HT-29 (cell line): ENCODE measurements around the gene RIN3. TPM values are rescaled to one million over a fixed set of nuclear protein-coding genes. Genes with fewer than 3 reads are reported as not detected.

Source experiments
- DNase-seq: peaks from one replicate; pipeline ENCODE4 v3.0.0-alpha.2; 2015; ENCODE audit warnings: low spot score
- total RNA-seq: library from RNA; depleted of rRNA; stranded (reverse); fragments of >200 nt; shearing (Covaris generic); gene quantifications from 2 replicates; pipeline ENCODE4 v1.2.3, GENCODE V29; 2014; rRNA removed

Gene RIN3, protein sequence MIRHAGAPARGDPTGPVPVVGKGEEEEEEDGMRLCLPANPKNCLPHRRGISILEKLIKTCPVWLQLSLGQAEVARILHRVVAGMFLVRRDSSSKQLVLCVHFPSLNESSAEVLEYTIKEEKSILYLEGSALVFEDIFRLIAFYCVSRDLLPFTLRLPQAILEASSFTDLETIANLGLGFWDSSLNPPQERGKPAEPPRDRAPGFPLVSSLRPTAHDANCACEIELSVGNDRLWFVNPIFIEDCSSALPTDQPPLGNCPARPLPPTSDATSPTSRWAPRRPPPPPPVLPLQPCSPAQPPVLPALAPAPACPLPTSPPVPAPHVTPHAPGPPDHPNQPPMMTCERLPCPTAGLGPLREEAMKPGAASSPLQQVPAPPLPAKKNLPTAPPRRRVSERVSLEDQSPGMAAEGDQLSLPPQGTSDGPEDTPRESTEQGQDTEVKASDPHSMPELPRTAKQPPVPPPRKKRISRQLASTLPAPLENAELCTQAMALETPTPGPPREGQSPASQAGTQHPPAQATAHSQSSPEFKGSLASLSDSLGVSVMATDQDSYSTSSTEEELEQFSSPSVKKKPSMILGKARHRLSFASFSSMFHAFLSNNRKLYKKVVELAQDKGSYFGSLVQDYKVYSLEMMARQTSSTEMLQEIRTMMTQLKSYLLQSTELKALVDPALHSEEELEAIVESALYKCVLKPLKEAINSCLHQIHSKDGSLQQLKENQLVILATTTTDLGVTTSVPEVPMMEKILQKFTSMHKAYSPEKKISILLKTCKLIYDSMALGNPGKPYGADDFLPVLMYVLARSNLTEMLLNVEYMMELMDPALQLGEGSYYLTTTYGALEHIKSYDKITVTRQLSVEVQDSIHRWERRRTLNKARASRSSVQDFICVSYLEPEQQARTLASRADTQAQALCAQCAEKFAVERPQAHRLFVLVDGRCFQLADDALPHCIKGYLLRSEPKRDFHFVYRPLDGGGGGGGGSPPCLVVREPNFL
- total RNA-seq, result not detected in 2 replicates

DNA sequence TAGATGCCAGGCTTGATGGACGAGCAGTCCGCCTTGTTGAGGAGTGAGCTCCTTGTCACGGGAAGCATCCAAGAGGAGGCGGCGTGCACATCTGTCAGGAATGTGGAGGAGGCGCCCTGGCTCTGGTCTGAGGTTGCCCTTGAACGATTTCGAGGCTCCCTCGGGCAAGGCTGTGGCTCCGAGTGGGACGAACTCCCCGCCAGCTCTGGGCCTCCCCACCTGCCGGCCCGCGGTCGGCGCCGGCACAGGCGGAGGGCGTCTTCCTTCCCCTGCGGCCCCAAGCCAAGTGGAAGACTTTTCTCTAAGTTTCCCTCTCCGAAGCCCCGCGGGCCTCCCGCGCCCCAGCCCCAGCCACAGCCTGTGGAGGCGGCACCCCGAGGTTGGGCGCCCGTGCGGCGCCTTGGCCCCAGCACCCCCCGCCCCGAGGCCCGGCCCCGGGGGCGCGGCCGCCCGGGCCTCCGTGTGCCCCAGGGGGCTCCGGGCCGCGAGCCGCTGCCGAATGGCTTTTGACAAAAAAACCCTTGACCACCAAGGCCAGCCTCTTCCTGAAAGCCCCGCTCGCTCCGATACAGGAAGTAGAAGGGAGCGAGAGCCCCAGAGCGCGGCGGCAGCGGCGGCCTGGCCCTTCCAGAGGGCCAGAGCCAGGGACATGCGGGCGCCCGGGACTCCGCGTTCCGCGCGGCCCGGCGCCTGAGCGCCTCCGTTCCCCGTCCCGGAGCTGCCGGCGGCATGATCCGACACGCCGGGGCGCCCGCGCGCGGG is at the start of gene RIN3:
Gene RIN3 (plus strand): TSS at position 578 of the 762 bp plus-strand sequence. CDS start 152 bp downstream, at position 730.
- no peak for DNase-seq

DNA sequence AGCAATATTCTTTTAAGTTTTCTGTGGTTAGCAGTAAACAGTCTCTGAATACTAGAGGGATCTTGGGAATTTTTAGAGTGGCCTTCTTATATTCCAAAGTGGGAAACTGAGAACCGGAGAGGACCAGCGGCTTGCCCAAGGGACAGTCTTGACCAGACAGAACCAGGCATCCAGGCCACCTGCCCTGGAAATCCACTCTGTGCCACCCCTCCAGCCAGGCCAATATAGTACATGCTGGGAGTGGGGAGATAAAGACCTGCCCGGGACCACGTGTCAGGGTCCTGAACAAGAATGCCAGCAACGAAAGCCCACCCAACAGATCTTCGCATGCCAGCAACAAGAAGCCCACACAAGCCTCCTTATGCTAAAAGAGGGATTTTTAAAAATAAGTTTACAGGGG is 49.4 kb upstream of the RIN3 start:
- DNase-seq, result no peak

DNA sequence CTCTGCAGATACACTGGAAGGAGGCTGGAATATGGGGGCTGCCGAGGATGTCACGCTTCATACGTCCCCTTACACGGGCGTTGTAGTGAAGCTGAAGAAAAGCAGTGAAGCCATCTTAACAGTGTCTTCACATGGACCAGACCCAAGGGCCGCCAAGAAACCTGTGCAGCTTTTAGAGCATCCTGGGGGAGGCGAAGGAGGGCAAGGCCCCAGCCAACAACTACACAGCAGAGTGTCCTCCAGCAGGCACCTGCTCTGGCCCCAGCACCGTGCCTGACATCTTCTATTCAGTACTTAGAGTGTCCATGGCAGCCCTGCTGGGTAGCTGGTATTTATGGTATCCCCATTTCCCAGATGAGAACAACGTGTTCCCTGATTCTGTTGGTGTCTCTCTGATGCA is 48.9 kb upstream of the RIN3 start:
- DNase-seq, result no peak

DNA sequence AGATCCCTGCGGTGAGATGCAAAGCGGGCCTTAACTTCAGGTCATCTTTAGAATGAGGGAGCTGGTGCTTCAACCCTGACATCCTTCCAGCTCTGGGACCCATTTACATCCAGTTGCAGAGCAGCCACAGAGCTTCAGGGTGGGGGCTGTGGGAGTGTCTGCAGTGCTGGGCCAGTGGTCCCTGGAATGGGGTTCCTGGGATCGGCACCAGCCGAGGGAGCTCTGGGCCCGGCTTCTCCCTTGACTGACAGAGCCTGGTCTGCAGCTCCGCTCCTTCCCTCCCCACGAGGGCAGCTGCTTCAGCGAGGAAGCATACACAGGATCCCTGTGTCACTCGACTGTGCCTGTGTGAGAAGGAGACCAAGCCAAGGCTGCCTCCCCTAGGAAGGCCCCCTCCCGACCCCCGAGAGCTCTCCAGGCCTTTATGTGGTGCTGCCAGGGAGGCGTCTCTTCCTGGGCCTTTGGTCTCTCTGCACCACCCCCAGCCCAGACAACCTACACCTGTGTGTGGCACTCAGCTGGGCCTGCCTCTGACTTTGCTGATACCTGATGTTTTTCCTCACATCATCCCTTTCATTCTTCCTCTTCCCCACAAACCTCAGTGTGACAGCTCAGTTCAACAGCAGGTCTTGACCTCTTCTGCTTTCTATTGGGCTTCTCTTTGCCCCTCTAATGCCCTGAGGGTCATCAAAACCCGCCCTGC is 48.1 kb upstream of the RIN3 start:
- DNase-seq, result no peak

DNA sequence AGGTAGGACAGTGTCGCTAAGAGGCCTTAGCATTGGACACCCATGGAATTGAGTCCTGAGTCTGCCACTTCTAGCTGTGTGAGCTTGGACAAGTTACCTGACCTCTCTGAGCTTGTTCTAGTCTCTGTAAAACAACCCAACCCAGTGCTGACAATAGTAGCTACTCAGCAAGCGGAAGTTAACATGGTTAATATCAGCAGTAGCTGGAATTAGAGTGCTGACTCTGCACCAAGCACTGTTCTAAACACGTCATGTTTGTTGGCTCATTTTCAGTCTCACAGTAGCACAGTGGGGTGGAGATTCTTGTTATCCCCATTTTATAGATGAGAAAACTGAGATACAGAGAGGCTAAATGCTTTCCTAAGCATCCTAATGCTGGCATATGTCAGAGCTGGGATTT is 47.5 kb upstream of the RIN3 start:
- DNase-seq, result no peak

DNA sequence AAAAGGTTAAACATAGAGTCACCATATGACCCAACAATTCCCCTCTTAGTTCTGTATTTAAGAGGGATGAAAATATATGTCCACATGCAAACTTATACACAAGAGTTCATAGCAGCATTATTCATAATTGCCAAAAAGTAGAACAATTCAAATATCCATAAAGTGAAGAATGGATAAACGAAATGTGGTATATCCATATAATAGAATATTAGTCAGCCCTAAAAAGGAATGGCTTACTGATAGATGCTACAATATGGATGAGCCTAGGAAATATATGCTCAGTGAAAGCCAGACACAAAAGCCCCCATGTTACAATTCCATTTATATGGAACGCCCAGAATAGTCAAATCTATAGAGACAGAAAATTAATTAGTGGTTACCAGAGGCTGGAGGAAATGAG is 44.1 kb upstream of the RIN3 start:
- no peak for DNase-seq

DNA sequence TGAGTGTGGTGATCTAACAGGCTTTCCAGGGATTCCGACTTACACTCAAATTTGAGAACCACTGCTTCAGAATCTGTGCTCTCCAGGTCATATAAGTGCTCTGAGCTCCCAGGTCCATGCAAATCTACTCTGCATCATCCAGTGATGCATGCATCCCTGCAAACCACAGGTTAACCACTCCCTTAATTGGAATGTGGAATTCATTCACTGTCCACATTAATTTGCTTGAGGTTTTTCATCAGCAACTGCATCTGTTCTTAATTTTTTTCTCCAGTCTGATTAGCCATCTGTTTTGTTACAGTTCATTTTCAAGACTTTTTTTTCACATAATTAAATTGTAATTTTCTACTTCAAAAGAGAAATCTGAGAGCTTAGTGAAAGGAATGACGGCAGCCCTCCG is 43.4 kb upstream of the RIN3 start:
- no peak for DNase-seq

DNA sequence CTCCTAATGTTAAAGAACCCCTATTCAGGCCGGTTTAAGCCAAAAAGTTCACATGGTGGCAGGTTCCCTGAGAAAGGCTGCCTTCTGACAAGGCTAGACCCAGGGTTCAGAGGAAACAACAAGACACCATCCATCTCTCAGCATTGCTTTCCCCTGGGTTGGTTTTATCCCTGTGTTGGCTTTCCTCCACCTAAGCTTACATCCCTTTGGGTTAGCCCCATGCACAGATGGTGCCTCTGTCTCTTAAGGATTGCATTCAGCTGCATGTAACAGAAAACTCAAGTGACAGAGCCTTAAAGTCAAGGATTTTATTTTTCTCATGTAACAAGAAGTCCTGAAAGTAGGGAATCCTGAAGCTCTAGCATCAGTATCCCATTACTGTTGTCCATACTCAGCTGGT is 42.8 kb upstream of the RIN3 start:
- no peak for DNase-seq

DNA sequence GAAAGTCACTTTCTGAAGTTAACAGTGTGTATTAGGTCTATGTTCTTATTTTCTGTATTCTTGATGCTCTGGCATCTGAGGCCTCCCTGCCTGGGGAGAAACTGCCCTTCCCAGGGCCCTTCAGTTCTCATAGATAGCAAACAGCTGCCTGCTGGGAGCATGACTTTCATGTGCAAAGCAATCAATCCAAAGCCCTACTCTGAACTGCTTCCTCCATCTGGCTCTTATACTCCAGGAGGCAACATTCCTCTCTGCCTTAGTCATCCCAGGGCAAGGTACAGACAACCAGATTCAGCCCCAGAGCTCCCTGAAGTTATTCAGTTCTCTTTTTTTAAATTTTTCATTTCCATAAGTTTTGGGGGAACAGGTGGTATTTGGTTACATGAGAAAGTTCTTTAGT is 41.7 kb upstream of the RIN3 start:
- peak; percentile 9 for DNase-seq

DNA sequence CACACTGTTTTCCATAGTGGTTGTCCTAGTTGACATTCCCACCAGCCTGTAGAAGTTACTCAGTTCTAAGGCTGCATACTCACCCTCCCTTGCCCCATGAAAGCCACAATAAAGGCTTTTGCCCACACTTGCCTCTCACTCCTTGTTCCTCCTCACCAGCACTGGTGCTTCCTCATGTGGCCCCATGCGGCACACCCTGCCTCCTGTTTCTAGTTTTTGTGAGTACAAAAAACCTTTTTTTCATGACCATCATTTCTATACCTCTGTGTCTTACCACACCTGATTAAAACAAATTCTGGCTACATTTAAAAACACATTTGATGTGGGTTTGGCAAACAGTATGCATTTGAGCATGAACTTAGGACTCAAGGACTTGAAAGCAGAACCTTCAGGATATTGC is 40.7 kb upstream of the RIN3 start:
- no peak for DNase-seq

DNA sequence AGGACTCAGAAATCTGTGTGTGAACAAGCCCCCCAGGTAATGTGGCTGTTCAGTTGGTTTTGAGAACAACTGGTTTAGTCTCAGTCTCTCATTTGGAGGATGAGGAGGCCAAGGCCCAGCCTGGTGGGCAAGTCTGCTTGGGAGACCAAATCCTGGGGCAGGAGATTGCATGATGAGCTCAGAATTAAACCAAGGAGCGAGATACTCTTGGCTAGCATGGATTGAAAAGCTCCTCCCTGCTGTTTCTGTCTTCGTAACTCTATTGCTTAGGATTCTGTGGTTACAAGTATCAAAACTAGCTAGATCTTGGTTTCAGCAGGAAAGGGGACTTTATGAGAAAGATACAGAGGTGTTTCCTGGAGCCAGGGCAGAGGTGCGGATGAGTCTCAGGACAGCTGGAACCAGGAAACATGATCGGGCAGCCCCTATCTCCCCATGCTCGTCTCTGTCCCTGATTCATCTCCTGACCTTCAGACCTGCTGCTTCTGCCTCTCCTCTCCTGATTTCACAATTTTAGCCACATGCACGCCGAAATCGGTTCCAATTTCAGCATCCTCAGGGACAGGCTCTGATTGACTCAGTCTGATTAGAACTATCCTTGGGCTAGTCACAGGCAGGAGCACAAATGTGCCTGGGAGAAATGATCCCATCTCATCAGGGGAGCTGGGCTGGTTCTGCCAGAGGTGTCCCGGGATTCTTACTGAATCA is 40.2 kb upstream of the RIN3 start:
- DNase-seq, result no peak

DNA sequence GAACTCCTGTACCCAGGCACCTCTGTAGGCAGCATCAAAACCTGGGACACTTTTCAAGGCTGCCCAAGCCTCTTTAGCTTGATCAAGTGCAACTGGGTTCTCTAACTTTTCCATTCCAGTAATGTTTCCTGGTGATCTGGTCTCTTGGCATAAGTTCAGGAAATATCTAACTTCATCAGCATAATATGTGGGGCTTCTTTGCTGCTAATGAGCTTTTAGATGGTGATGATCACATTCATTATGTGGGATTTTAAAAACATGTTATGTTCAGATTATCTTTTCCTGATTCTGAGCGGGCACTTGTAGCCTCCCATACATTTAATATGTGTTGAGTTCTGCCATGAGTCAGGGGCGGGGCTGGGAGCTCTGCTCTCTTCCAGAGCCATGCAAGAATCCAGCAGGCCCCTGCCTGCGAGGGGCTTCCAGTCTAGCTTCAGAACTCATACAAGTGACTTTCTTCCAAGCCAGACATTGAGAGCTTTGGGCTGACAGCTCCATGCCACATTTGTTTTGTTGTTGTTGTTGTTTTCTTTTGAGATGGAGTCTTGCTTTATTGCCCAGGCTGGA is 39.5 kb upstream of the RIN3 start:
- no peak for DNase-seq

DNA sequence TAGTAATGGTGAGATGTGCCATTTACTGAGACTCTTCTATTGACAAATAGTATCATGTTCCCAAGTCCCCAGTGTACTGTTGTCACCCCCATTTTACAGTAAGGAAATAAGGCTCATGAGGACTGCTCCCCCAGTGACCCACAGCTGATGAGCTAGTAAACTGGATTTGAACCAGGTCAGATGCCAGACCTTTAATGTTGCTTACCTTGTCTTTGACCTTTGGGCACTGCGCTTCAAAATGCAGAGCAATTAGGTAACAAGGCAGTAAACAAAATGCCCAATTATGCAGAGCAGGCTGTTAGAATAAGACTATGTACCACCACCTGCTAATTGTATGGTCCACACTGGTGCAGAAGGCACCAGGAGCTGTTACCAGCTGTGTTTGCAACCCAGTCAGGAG is 38.5 kb upstream of the RIN3 start:
- no peak for DNase-seq

DNA sequence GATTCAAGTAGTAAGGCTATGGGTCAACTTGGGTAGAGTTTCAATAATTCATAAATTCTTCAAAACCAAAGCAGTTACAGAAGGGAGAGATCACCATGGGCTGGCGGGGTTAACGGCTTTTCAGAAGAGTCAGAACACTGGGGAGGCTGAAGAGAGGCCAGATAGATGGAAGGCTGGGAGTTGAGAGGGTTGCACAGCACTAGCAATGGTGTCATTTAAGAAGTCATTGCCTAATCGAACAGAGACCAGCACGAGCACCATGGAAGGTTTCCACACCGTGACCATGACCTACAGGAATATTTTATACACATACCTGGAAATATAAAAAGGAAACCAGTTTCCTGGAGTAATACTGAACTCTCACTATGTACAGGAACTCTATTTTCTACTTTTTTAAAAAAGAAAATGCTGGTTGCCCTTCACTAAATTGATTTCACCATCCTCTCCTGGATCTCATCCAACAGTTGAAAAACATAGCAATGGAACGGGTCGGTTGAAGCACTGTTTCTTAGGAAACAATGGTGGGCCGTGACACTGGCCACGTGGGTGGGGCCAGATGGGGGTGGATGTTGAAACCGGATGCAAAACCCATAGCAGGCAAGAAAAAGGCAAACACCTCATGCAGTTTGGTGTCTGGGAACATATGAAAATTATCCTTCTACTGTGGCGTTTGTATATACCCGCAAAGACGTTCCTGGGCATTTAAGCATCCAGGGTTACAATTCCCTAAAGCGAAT is 38.0 kb upstream of the RIN3 start:
- DNase-seq, result no peak

DNA sequence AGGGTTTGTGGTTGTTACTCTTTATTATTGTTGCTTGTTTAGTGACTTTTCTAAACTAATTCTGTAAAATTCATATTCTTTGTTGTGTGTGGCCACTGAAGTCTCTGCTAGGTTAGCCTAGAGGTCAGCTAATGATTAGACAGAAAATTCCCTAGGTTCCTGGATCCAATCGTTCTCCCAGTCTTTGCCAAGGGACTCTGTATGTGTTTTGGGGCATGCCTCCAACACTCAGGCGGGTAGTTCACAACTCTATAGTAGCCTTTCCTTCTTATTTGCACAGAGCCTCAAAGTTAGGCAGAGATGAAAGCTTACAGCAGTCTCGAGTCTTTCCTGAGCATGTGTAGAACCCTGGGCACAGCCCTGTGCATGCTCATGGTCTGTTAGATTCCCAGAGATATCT is 32.7 kb upstream of the RIN3 start:
- no peak for DNase-seq

DNA sequence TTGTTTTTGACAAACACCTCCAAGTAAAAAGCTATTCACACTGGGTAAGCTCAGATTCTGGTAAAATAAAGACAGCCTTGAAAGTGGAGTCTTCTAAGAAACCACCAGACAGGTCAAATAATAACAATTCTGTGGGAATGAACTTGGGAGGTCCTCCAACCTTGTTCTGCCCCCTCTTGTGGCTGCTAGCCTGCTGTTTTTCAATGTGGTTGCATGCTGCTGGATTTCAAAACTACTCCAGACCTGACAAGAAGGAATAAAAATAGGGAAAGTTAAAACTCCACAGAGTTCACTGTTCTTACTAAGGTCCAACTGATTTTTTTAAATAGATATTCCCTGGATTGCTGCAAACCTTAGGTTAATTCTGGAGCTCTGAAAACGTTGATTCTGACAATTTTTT is 32.2 kb upstream of the RIN3 start:
- DNase-seq, result no peak

DNA sequence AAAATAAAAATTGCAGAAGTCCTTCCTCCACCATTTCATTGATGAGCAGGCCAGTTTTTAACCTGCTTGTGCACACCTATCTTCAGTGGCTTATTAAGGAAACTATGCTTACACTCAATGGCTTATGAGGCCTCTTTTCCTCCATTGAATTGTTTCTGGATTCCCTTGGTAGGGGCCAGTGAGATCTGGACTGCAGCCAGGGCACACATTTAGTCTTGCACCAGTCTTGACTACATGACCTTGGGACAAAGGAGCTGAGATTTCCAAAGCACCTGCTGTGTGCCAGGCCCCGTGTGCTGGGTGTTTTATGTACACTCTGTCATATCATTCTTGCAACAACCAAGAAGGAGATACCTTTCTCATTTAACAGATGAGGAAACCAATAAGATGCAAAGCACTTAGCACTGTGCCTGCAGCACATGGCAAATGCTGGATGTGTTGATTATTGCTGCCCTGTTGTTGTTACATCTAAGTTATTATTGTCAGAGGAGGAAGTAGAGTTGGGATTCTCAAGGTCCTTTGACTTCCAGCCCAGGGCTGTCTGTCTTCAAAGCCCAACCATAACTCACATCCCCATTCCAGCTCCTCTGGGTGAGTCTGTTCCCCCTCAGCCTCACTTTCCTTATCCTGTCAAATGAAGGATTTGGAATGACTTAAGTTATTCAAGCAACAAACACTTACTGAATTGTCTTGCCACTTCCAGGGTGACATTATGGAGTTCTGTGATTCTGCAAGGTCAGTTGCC is 31.6 kb upstream of the RIN3 start:
- DNase-seq, result no peak

DNA sequence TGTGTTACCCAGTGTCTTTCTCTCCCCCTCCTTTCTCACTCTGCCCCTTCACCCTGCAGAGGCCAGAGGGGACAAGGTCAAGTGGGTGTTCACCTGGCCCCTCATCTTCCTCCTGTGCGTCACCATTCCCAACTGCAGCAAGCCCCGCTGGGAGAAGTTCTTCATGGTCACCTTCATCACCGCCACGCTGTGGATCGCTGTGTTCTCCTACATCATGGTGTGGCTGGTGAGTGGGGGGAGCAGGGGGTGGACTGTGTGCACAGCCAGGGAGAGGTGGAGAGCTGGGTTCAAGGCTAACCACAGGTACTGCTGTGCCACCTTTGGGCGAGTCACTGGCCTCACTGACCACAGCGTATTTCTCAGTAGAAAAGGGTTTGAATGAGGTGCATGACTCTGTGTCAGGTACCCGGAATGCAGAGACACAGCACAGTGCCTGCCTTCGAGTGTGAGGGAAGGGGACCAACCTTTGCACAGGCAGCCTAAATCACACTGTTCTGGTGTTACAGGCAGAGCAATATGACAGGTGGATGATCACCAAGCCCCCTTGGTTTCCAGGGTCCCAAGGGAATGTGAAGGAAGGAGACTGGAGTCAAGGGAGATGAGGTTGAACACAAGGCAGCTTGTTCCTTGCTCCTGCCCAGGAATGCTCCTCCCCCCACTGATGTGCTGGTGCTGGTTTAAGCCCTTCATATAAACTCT is 30.8 kb upstream of the RIN3 start:
- no peak for DNase-seq
